Measurements from ENCODE around the gene RNF7.

The RNF7 gene

DNA sequence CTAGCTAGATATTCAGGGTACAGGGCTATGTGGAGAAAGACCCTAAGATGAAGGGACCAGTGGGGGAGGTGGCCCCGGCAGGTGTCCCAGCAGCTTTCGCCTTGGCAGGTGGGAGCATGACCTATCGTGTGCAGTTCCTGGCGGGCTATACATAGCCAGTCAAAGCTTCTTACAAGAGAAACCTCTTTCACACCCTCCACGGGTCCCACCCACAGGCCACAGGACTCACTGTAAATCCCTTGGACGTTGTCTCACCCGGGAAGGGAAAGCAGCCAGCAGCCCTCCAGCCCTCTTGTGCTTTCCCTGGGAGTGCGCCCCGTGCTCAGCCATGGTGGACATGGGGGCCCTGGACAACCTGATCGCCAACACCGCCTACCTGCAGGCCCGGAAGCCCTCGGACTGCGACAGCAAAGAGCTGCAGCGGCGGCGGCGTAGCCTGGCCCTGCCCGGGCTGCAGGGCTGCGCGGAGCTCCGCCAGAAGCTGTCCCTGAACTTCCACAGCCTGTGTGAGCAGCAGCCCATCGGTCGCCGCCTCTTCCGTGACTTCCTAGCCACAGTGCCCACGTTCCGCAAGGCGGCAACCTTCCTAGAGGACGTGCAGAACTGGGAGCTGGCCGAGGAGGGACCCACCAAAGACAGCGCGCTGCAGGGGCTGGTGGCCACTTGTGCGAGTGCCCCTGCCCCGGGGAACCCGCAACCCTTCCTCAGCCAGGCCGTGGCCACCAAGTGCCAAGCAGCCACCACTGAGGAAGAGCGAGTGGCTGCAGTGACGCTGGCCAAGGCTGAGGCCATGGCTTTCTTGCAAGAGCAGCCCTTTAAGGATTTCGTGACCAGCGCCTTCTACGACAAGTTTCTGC is 40.1 kb downstream of the RNF7 start:
- no peak overlapping the region for H3K4me3 ChIP-seq (ENCODE audit: low read depth, low read length)
- TF ChIP-seq, protein P1, sequence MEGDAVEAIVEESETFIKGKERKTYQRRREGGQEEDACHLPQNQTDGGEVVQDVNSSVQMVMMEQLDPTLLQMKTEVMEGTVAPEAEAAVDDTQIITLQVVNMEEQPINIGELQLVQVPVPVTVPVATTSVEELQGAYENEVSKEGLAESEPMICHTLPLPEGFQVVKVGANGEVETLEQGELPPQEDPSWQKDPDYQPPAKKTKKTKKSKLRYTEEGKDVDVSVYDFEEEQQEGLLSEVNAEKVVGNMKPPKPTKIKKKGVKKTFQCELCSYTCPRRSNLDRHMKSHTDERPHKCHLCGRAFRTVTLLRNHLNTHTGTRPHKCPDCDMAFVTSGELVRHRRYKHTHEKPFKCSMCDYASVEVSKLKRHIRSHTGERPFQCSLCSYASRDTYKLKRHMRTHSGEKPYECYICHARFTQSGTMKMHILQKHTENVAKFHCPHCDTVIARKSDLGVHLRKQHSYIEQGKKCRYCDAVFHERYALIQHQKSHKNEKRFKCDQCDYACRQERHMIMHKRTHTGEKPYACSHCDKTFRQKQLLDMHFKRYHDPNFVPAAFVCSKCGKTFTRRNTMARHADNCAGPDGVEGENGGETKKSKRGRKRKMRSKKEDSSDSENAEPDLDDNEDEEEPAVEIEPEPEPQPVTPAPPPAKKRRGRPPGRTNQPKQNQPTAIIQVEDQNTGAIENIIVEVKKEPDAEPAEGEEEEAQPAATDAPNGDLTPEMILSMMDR (IDR thresholded peaks at IDR 0.05; ENCODE audit: insufficient read depth, low read depth, low read length, missing control alignments), result no peak
- no peak for DNase-seq (ENCODE audit: low read depth)

DNA sequence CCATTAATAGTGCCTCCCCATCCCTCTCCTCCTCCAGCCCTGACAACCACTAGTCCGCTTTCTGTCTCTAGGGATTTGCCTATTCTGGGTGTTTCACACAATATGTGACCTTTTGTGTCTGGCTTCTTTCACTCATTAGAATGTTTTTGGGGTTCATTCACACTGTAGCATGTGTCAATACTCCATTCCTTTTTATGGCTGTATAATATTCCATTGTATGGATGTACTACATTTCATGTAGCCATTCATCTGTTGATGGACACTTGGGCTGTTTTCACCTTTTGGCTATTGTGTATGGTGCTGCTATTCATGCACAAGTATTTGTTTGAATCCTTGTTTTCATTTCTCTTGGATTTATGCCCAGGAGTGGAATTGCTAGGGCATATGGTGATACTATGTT is 41.6 kb downstream of the RNF7 start:
- TF ChIP-seq, protein P1 (IDR thresholded peaks at IDR 0.05; ENCODE audit: insufficient read depth, low read depth, low read length, missing control alignments), result no peak
- DNase-seq (ENCODE audit: low read depth), result no peak
- no peak overlapping the region for H3K4me3 ChIP-seq (ENCODE audit: low read depth, low read length)

DNA sequence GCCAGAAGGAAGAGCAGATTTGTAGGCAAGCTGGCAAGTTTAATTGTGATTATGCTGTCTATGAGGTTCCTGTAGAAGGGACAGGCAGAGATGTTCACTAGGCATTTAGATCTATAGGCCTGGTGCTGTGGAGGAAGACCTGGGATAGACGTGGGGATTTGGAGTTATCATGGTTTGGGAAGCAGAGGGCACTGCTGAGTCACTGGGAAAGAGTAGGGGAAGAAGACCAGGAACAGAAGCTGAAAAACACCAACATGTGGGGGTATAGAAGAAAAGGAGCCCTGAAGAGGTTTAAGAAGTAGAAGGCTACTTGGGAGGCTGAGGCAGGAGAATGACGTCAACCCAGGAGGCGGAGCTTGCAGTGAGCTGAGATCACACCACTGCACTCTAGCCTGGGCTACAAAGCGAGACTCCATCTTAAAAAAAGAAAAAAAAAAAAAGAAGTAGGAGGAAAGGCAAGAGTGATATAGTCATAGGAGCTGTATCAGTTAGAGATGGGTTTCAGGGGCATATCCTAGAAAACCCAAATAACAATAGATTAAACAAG is 44.4 kb downstream of the RNF7 start:
- TF ChIP-seq, protein P1 (IDR thresholded peaks at IDR 0.05; ENCODE audit: insufficient read depth, low read depth, low read length, missing control alignments), result no peak
- no peak overlapping the region for H3K4me3 ChIP-seq (ENCODE audit: low read depth, low read length)
- no peak for DNase-seq (ENCODE audit: low read depth)

GRCh38 chr3:141783632-141784031 is 45.5 kb downstream of the RNF7 start:
- DNase-seq (ENCODE audit: low read depth), result no peak
- H3K4me3 ChIP-seq (ENCODE audit: low read depth, low read length), result no peak overlapping the region
- TF ChIP-seq, protein P1 (IDR thresholded peaks at IDR 0.05; ENCODE audit: insufficient read depth, low read depth, low read length, missing control alignments), result no peak

GRCh38 chr3:141784096-141784495 is 46.0 kb downstream of the RNF7 start:
- H3K4me3 ChIP-seq (ENCODE audit: low read depth, low read length), result no peak overlapping the region
- TF ChIP-seq, protein P1 (IDR thresholded peaks at IDR 0.05; ENCODE audit: insufficient read depth, low read depth, low read length, missing control alignments), result no peak
- DNase-seq (ENCODE audit: low read depth), result no peak

GRCh38 chr3:141784531-141784930 is 46.4 kb downstream of the RNF7 start:
- TF ChIP-seq, protein P1 (IDR thresholded peaks at IDR 0.05; ENCODE audit: insufficient read depth, low read depth, low read length, missing control alignments), result no peak
- H3K4me3 ChIP-seq (ENCODE audit: low read depth, low read length), result no peak overlapping the region
- DNase-seq (ENCODE audit: low read depth), result no peak

All from GM12865 (cell line).